HS-5 (cell line): ENCODE data around the gene FAM110D.

ENCODE experiments used
- DNase-seq: peaks from one replicate; pipeline ENCODE4 v3.0.0-alpha.2; 2012; ENCODE audit warnings: low read depth

Gene FAM110D

DNA sequence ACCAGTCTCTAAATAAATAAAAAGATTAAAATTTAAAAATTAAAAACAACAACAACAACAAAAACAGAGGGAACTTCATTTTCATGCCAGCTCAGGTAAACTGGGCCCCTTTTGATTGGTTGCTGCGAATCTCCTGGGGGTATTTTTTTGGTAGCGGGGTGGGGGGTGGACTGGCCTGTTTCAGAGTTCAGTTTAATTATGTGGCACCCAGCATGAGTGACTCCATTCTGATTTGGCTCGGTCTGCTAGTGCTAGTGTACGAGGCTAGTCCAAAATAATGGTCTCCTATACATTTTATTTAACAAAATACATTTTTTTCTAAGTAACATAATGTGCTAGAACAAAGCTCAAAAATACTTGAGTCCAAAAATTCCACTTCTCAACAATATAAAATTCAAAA lies 29.1 kb upstream of the FAM110D start:
- DNase-seq = no peak

DNA sequence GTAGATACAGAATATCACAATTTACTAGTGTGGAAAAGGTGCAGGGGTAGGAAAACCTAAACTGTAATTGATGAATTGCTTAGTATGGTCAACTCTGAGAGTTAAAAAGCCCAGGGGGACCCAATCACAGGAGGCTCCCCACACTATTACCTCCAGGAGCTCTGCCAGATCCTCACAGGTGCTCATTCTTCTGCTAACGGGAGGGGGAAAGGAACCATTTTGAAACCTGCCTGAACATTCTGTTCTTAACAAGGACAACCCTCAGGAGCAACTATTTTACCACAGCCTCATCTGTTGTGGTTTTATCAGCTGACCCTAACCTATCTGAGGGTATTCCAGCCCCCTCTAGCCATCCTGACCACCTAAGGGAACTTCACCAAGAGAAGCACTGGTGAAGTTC lies 28.2 kb upstream of the FAM110D start:
- DNase-seq = no peak

DNA sequence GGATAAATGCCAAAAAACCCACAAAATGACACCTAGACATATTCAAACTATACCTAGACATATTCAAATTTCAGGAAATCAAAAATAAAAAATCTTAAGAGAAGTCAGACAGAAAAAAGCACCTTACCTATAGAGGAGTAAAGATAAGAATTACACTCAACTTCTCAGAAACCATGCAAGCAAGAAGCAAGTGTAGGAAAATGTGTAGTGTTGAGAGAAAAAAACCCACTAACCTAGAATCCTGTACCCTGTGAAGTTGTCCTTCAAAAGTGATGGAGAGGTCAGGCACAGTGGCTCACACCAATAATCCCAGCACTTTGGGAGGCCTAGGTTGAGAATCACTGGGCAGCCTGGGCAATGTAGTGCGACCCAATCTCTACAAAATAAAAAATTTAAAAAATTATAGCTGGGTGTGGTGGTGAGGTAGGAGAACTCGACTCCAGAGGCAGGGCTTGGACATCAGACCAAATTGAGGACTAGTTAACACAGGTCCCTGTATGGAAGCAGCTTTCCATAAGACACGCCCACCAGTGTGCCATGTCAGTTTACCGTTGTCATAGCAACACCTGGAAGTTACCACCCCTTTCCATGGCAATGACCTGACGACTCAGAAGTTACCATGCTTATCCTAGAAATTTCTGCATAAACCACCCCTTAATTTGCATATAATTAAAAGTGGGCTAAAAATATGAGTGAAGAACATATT lies 26.6 kb upstream of the FAM110D start:
- DNase-seq = no peak

DNA sequence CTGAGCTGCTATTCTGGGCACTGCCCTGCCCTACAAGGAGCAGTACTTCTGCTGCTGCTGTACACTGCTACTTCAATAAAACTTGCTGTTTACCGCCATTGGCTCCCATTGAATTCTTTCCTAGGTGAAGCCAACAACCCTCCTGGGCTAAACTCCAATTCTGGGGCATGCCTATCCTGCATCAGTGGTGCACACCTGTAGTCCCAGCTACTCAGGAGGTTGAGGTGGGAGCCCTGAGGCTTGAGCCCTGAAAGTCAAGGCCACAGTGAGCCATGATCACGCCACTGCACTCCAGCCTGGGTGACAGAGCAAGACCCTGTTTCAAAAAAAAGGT lies 26.1 kb upstream of the FAM110D start:
- DNase-seq = no peak

DNA sequence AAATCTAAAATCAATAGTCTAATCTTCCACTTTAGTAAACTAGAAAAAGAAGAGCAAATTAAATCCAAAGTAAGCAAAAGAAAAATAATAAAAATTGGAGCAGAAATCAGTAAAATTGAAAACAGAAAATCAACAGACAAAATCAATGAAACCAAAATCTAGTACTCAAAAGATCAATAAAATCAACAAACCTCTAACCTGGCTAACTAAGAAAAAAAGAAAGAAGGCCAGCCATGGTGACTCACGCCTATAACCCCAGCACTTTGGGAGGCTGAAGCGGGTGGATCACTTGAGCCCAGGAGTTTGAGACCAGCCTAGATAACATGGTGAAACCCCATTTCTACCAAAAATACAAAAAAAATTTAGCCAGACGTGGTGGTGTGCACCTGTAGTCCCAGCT lies 24.4 kb upstream of the FAM110D start:
- no peak for DNase-seq

DNA sequence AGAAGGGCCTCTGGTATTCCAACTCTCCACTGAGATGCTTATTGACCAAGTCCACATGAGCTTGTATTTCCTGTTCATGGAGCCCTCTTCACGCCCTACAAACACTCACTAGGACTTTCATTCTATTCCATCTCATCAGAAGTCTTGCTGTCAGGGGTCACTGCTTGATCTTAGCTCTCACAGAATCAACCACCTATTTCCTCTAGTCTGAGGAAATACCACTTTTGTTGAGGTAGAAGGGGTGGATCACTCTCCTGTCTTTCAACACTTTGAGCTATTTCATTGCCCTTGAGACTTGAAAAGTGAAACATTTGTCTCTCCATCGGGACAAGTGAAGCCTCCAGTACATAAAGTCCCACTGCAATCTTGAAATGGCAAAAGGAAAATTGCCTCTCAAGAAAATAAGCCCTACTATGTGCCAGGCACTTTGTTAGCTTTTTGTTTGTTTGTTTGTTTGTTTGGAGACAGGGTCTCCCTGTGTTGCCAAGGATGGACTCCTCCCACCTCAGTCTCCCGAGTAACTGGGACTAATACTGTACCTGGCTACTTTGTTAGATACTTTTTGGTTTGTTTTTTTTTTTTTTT lies 19.8 kb upstream of the FAM110D start:
- no peak for DNase-seq

DNA sequence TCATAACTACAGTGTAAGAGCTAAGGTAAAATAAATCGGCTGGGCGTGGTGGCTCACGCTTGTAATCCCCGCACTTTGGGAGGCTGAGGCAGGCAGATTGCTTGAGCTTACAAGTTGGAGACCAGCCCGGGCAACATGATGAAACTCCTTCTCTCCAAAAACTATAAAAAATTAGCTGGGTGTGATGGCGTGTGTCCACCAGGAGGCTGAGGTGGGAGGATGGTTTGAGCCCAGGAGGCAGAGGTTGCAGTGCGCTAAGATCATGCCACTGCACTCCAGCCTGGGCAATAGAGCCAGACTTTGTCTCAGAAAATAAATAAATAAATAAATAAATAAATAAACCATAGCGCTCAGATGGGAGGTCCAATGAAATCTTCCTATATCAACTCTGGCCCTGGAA lies 16.7 kb upstream of the FAM110D start:
- no peak for DNase-seq

DNA sequence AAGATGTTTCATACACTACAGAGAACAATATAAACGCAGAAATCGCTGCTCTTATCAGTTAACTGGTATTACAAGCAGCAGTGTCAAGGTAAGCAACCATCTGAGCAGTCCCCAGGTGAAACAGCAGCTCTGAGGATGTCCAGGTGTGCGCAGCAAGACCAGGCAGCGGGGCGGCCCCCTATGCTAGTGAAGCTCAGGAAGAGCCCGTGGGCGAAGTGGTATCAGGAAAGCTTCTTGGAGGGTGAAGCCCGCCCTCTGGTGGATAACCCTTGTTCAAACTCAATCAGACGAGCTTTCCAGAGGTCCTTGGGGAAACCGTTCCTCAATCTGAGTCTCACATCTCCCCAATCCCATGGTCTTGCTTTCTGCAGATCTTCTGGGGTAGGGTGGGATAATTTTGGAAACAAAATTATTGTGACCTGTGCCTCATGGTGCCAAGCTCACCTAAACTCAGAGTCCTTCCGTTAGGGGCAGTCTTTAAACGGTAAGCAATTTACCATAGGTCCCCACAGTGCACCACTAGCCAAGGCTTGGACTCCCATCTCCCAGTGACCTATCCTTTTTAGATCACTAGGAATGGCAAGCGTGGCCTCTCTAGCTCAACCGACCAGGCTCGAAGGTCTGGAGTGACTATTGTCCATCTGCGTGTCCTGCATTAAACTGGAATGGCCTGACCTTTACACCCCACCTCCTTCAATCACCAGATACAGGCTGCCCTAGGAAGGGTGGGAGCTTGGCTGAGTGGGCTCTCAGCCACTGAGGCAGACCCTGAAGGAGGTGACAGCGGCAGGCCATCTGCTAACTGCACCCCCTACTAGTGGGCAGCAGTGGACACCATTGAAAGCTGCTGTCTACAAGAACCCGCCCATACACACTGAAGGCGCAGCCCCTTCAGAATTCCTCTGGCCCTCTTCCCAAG lies 13.6 kb upstream of the FAM110D start:
- DNase-seq = peak; percentile 40

DNA sequence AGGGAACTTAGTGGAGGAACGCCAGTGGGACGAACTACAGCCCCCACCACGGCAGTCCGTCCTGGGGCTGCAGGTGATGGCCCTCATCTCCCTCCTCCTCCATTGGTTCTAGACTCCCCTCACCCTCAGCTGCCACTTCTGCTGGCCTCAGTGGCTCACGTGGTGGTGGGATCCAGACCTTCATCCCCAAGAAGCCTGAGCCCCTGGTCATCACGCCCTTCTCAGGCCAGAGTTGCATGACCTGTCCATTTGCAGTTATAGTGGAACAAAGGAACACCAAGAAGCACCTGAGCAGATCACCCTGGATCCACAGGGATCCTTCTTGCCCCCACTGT lies 13.0 kb upstream of the FAM110D start:
- DNase-seq = no peak

DNA sequence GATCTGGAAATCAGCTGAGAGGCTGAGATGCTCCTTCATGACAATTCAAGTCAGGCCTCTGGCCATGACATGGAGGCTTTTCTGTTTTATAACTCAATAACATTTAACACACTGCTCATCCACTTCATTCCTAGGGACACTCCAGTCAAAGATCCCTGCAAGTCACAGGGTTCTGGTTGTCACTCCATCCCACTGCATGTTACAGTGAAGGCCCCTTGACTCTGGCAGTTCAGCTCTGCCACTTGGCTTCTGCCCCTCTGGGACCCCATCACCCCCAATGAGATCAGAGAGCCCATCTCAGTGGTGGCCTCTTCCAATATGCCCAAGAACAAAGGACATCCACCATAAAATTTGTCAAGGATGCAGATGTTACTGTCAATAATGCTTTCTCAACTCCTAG lies 10.0 kb upstream of the FAM110D start:
- DNase-seq = no peak

DNA sequence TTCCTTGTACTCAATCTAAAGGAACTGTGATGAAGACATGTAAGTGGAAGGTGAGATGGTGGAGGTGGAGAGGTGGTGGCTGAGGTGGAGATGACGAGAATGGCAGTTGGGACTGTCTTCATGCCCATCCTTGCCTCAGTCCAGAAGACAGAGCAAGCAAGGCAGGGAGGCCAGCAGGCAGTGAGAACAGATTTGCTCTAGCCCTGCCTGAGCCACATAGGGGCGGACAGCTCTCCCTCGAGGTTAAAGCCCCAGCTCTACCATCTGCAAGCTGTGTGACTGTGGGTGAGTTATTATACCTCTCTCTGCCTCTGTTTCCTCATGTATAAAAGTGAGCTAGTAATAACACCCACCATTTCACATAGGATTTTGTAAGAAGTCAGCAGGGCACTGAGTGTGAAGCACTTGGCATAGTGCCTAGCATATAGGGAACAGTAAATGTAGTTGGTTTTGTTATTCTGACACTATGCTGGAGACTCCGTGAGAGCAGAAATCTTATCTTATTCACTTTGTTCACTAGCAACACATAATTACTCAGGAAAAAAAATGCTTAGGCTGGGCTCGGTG lies 4.8 kb upstream of the FAM110D start:
- DNase-seq = no peak

DNA sequence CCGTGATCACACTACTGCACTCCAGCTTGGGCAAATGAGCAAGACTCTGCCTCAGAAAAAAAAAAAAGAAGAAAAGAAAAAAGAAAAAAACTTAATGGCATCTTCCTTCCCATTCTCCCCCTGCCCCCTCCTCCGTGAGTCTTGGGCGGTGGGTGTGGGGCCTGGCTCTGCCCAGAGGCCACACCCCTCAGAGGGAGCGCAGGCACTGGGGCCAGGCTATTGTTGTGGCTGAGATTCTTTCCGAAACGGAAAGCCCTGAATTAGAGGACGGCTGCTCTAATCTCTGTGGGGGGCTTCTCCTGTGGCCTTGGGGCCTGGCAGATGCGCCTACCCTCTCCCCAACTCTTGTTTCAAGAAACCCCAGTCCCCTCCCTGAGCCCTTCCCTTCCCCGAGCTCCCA lies 4.1 kb upstream of the FAM110D start:
- DNase-seq = no peak

DNA sequence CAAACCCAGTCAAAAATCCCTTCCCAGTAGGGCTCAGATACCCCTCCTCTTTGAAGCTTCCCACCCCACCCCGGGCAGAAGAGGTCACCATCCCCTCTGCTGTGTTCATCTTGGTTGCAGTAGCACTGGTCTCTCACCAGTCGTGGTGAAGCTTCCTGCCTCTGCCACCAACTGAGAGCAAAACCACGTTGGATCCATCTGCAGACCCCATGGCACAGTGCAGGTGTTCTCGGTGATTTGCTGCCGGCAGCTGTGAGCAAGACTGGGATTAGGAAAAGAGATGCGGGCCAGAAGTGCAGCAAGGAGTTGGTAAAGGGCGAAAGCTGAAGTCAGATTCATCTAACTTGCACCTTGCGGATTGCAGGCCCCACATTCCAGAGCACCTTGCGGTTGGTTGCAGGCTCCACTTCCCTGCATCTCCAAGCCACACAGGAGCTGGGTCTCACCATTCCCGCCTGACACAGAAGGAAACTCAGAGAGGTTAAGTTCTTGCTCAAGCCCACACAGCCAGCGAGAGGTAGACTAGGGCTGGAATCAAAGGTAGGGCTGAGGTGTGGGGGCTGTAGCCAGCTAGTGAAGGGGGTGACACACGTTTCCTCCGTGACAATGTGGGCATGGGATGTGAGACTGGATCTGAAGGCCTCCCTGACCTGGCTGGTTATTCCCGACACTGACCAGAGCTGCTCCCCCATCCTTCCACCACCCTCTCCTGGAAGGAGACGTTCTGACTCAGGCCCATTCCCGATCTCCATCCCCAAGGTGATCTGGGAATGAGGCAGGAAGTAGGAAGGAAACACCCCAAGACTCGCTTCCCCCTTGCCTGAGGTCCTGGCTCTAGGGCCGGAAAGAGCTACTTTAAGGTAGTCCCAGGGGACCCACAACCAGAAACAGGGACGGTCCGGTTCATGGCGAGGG lies 3.3 kb upstream of the FAM110D start:
- DNase-seq = no peak

DNA sequence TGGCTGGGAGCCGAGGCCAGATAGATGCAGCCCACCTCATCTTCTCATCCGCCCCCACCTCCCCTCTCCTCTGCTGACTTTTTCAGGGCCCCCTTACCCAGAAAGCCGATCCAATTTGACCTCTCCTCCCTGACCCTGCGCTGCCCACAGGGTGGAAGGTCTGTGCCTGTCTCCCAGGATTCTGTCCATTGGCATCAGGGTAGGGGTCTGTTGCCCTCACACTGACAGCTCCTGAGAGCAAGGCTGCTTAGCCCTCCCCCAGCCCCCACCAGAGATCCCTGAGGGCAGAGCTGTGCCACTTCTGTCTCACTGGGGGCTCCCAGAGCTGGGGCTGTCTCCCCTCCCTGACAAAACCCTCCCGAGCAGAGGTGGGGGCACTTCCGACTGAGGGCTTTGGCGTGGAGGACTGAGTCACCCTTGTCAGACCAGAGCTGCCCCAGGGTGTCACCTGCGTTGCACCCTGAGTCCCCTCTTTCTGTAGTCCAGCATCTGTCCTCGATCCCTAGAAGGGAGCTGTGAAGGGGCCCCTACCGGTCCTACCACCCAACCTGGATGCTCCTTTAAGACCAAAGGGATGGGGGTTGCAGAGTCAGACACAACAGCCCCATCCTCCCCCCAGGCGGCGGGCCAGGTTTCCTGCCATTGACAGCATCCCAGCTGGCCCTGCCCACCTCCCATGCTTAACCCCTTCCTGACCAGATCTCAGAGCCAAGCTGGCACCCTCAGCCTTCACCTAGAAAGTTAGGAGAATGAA lies 2.4 kb upstream of the FAM110D start:
- DNase-seq = no peak

DNA sequence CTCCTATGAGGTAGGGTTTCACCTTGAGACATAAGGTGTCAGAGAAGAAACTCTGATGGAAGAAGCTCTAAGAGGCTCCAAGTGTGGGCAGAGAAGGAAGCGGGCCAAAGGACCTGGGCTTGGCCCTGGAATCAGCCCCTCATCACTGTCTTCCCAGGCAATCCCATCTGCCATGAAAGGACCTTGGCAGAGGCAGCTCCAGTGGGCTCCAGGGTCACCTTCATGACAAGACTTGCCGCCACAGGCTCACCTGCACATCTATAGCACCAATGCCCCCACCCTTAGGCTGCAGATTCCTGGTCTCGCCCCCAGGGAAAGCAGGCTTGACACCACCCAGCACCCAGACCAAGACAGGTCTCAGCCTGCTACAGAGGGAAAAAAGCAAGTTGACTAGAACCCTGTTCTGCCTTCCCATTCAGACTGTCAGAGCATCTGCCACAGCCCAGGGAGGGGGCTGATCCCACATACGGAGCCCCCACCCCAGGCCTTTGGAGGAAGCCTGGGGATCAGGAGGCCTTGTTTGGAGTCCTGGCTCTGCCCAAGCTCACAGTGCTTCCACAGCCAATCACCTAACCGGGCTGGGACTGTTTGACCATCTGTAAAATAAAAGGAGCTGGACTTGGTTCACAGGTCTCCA lies 490 bp upstream of the FAM110D start:
- no peak for DNase-seq

DNA sequence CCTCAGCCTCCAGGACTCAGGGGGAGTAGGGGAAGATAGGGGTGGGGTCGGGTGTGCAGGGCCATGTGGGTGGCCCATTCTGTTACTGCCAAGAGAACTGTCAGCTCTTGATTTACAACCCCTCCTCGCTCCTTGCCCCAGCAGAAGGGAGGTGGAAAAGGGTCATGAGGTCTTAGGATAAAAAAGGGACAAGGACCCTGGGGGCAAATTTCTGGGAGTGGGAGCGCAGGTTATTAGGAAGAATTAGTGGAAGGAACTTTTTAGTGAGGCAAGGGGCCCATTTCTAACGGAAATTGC lies 812 bp downstream of the FAM110D start:
- DNase-seq = no peak

DNA sequence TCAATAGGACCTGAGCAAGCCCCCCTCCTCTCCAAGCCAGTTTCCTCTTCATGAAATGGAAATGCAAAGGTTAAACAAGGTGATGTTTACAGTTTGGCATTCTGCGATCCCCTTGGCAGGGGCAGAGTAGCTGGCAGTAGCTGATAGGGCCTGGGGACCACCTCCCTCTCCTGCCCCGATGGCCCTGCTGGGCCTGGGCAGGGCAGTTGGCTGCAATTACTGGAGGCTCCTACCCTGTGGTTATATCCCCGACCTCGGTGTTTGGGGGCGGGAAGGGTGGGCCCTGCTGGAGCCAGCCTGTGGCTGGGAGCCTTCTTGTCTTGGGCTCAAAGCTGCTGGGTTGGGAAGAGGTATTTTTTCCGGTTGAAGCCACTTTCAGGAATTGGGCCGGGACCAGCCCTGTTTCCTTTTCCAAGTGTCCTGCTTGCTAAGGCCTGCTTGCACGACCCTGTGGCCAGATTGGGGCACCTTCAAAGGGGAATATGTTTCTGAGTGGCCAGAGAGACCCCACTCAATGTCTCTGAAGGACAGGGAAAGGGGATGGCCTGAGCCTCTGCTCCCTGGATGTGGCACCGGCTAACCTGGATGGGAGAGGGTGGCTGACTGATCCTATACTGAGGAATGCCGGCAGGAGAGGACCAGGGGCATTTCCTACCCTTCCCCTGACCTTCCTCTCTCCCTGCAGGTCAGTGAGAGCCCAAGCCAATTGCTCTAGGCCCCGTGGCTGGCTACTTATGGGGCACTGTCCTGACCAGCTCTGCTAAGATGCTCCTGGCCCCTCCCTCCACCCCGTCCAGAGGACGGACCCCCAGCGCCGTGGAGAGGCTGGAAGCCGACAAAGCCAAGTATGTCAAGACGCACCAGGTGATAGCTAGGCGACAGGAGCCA lies 1.9 kb downstream of the FAM110D start:
- DNase-seq = no peak

DNA sequence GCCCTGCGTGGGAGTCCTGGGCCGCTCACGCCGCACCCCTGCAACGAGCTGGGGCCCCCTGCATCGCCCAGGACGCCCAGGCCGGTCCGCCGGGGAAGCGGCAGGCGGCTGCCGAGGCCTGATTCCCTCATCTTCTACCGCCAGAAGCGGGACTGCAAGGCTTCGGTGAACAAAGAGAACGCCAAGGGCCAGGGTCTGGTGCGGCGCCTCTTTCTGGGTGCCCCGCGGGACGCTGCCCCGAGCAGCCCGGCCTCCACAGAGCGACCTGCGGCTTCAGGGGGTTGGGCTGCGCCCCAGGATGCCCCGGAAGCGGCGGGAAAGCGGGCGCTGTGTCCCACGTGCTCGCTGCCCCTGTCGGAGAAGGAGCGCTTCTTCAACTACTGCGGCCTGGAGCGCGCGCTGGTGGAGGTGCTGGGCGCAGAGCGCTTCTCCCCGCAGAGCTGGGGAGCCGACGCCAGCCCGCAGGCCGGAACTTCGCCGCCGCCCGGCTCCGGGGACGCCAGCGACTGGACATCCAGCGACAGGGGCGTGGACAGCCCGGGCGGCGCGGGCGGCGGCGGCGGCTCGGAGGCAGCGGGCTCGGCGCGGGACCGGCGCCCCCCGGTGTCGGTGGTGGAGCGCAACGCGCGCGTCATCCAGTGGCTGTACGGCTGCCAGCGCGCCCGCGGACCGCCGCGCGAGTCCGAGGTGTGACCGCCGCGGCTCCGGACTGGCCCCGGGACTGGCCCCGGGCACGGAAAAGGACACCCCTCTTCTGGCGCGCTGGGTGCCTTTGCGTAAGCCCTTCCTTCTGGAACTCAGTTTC lies 2.7 kb downstream of the FAM110D start:
- DNase-seq = no peak

DNA sequence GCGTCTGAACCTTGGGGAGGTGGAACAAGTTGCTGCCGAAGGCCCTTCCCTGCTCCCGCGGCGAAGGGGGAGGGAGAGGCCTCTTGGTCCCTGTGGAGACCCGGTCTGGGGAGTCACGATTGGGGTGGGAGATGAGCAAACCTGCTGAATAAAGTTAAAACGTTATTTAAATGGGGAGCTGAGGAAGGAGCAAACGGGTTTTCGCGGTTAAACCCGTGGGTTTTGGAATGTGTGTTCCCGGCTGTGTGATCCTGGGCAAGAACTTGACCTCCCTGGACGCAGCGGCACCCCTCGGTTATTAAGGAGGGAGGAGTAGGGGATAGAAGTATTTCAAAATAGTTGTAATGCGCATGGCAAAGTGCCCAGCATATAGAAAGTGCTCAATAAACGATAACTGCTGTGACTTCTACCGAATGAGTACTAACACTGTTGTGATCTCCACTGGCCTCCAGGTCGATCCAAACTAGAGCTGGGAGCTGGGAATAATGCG lies 3.4 kb downstream of the FAM110D start:
- no peak for DNase-seq
